HCT116 (cell line): ENCODE measurements around the gene CYP26B1. TPM values are rescaled to one million over a fixed set of nuclear protein-coding genes. Genes with fewer than 3 reads are reported as not detected.

ENCODE experiments used
- ATAC-seq: fragments of 200-7000 bp; cut with Tn5 transposase; 2 replicates; pipeline ENCODE4 v1.9.1; 2020; ENCODE audit warnings: mild to moderate bottlenecking, moderate library complexity
- BruUV-seq: library from RNA; stranded (reverse); fragments of 400-500 nt; replicated peaks from 2 replicates; lab custom pipeline; 2021; lab: Mats Ljungman, UMichigan
- CTCF ChIA-PET: fragments of 300-600 bp; sonication (Branson Sonifier 250); formaldehyde crosslinking; loops from one replicate; lab custom pipeline; 2021; ENCODE audit warnings: antibody characterized with exemption; lab: Charles Lee
- POLR2A ChIA-PET: fragments of 300-600, 350-600 bp; sonication (Branson Sonifier 250); formaldehyde crosslinking; loops from one replicate; lab custom pipeline; 2021; ENCODE audit warnings: antibody characterized with exemption; lab: Charles Lee
- RAD21 ChIA-PET, 2 experiments: fragments of 300-600 bp; sonication (Branson Sonifier 250); formaldehyde crosslinking; loops; one replicate each; lab custom pipeline; 2023; ENCODE audit warnings: low total read pairs in 2 of 2; ENCODE audit not compliant: uncharacterized antibody in 2 of 2, unreplicated experiment in 2 of 2, low non-redundant PET in 1 of 2; lab: Charles Lee
- DNase-seq: peaks from one replicate; pipeline ENCODE4 v3.0.0-alpha.2; 2010; ENCODE audit warnings: low read depth, low spot score
- H2AFZ ChIP-seq: fragments of 200-600 bp; shearing (Covaris generic), sonication (generic); 2 replicates; pipeline ENCODE4 v1.6.1; 2017; ENCODE audit warnings: low read depth, mixed run types, mixed read lengths, antibody characterized with exemption, low read length; ENCODE audit not compliant: poor library complexity, severe bottlenecking
- H3K27ac ChIP-seq: 2 replicates; pipeline ENCODE4 v1.5.1; 2012; ENCODE audit warnings: low read depth, low read length
- H3K27me3 ChIP-seq: fragments of 200-600 bp; sonication (generic); 2 replicates; pipeline ENCODE4 v1.6.1; 2016; ENCODE audit warnings: mixed run types, low read length, mixed read lengths; ENCODE audit not compliant: insufficient read depth
- H3K36me3 ChIP-seq, 2 experiments: fragments of 200-500 bp in 1 of 2; fragments of 200-600 bp in 1 of 2; sonication (Bioruptor generic) in 1 of 2; sonication (generic) in 1 of 2; 2 replicates each; pipeline versions ENCODE4 v1.5.1 to v1.6.1; 2014 to 2016; ENCODE audit warnings: low read length in 2 of 2, inconsistent platforms in 1 of 2, mixed read lengths in 1 of 2, mixed run types in 1 of 2; ENCODE audit not compliant: insufficient read depth in 2 of 2, control insufficient read depth in 1 of 2
- H3K4me1 ChIP-seq, 2 experiments: fragments of 200-600 bp in 1 of 2; sonication (generic) in 1 of 2; 2 replicates each; pipeline versions ENCODE4 v1.5.1 to v1.6.1; 2012 to 2017; ENCODE audit warnings: low read length in 2 of 2, inconsistent platforms in 1 of 2, mild to moderate bottlenecking in 1 of 2, mixed read lengths in 1 of 2, mixed run types in 1 of 2, moderate library complexity in 1 of 2; ENCODE audit not compliant: insufficient read depth in 2 of 2, control insufficient read depth in 1 of 2
- H3K4me2 ChIP-seq: fragments of 200-600 bp; sonication (generic); 2 replicates; pipeline ENCODE4 v1.6.1; 2017; ENCODE audit warnings: mixed run types, low read length, mixed read lengths
- H3K4me3 ChIP-seq, 2 experiments: fragments of 200-600 bp in 1 of 2; sonication (generic) in 1 of 2; replicated peaks in 1 of 2; 2 replicates each; pipeline ENCODE4 v1.5.1; 2011 to 2016; ENCODE audit warnings: low read length in 2 of 2, control low read depth in 1 of 2, low read depth in 1 of 2, mild to moderate bottlenecking in 1 of 2, mixed read lengths in 1 of 2, mixed run types in 1 of 2
- H3K79me2 ChIP-seq: fragments of 200-600 bp; sonication (generic); 2 replicates; pipeline ENCODE4 v1.6.1; 2017; ENCODE audit warnings: mild to moderate bottlenecking, mixed run types, low read length, moderate library complexity, mixed read lengths; ENCODE audit not compliant: insufficient read depth
- H3K9ac ChIP-seq: fragments of 200-600 bp; sonication (generic); 2 replicates; pipeline ENCODE4 v1.6.1; 2016; ENCODE audit warnings: low read length, mixed read lengths
- H3K9me2 ChIP-seq: fragments of 200-600 bp; sonication (generic), shearing (Covaris generic); 2 replicates; pipeline ENCODE4 v1.6.1; 2017; ENCODE audit warnings: mixed run types, mild to moderate bottlenecking, moderate library complexity; ENCODE audit not compliant: insufficient read depth
- H3K9me3 ChIP-seq, 2 experiments: fragments of 200-500 bp in 1 of 2; fragments of 200-600 bp in 1 of 2; sonication (Bioruptor generic) in 1 of 2; sonication (generic) in 1 of 2; 2 replicates each; pipeline ENCODE4 v1.6.1; 2014 to 2017; ENCODE audit warnings: low read length in 2 of 2, mixed read lengths in 2 of 2, inconsistent platforms in 1 of 2, low read depth in 1 of 2, mild to moderate bottlenecking in 1 of 2, mixed run types in 1 of 2, moderate library complexity in 1 of 2; ENCODE audit not compliant: control insufficient read depth in 1 of 2, insufficient read depth in 1 of 2
- H4K20me1 ChIP-seq: fragments of 200-600 bp; sonication (generic), shearing (Covaris generic); 2 replicates; pipeline ENCODE4 v1.6.1; 2017; ENCODE audit warnings: mixed run types, mild to moderate bottlenecking, moderate library complexity; ENCODE audit not compliant: insufficient read depth
- CTCF ChIP-seq, 3 experiments: fragments of 200-600 bp in 1 of 3; sonication (generic) in 1 of 3; IDR thresholded peaks in 2 of 3; conservative IDR thresholded peaks in 1 of 3; 2 replicates each; pipeline ENCODE4 v1.5.1; 2012 to 2017; ENCODE audit warnings: low read depth in 2 of 3, low read length in 2 of 3, antibody characterized with exemption in 1 of 3, borderline replicate concordance in 1 of 3, control low read depth in 1 of 3, mild to moderate bottlenecking in 1 of 3, mixed read lengths in 1 of 3, mixed run types in 1 of 3, moderate library complexity in 1 of 3; ENCODE audit not compliant: insufficient read depth in 1 of 3
- JUND ChIP-seq: IDR thresholded peaks from 2 replicates; pipeline ENCODE4 v1.6.1; 2012
- MAX ChIP-seq: IDR thresholded peaks from 2 replicates; pipeline ENCODE4 v1.6.1; 2012
- RAD21 ChIP-seq: IDR thresholded peaks from 2 replicates; pipeline ENCODE4 v1.6.1; 2012; ENCODE audit warnings: low read depth, mild to moderate bottlenecking
- REST ChIP-seq: IDR thresholded peaks from 2 replicates; pipeline ENCODE4 v1.6.1; 2012; ENCODE audit warnings: low read depth
- SIN3A ChIP-seq: IDR thresholded peaks from 2 replicates; pipeline ENCODE4 v1.6.1; 2012; ENCODE audit warnings: low read depth
- SP1 ChIP-seq: IDR thresholded peaks from 2 replicates; pipeline ENCODE4 v1.6.1; 2012; ENCODE audit warnings: low read depth
- TCF7L2 ChIP-seq: IDR thresholded peaks from 2 replicates; pipeline ENCODE4 v1.7.0; 2011; ENCODE audit warnings: borderline replicate concordance, inconsistent platforms; ENCODE audit not compliant: insufficient read depth, insufficient read length; ENCODE audit errors: extremely low read depth
- intact Hi-C: fragments of 100-400 bp; cut with micrococcal nuclease; formaldehyde crosslinking; loops from 2 replicates; pipeline ENCODE4 v1.10.0; 2022
- total RNA-seq: library from RNA; stranded (reverse); gene quantifications from one replicate; pipeline ENCODE4 v1.2.1, GENCODE V29; 2021; ENCODE audit not compliant: unreplicated experiment

CYP26B1 gene
- total RNA-seq, 1 experiment from 2014 or later, result 21.1 TPM

- RAD21 ChIA-PET, result no interaction called here
Measured at GRCh38 chr2:72136331-72136730, 11.3 kb downstream of the CYP26B1 start.

More at GRCh38 chr2:72136331-72136730, 11.3 kb downstream of the CYP26B1 start:
- POLR2A ChIA-PET, result no interaction called here
- no peak overlapping the region for H2AFZ ChIP-seq
- no peak for ATAC-seq
- no peaks in the 10 kb centered on the region for H3K79me2 ChIP-seq
- TF ChIP-seq CTCF (IDR thresholded peaks at IDR 0.05 in 2 of 3, conservative IDR thresholded peaks at IDR 0.05 in 1 of 3; ENCODE audit: borderline replicate concordance in 1 of 3, insufficient read depth in 1 of 3, low read depth in 2 of 3, low read length in 2 of 3) (no peak), MAX (no peak), RAD21 (no peak), TCF7L2 (no peak), SP1 (no peak), SIN3A (no peak), JUND (no peak), REST (no peak)
- H3K27me3 ChIP-seq, result no peaks in the 10 kb centered on the region
- H3K9ac ChIP-seq, result no peak overlapping the region
- H3K9me2 ChIP-seq, result no peaks in the 10 kb centered on the region
- CTCF ChIA-PET, result no interaction called here
- H3K4me2 ChIP-seq, result no peak overlapping the region
- H3K9me3 ChIP-seq, result no peaks in the 10 kb centered on the region
- H3K36me3 ChIP-seq, result no peaks in the 10 kb centered on the region; a peak in 1 of 4 replicates
- intact Hi-C loops, result no loop called here
- H3K4me3 ChIP-seq, result no peak overlapping the region
- H4K20me1 ChIP-seq, result no peaks in the 10 kb centered on the region
- no peak for DNase-seq
- peaks cover 6 to 13% of the 10 kb centered on the region in 2 experiments; a peak in 2 of 4 replicates for H3K4me1 ChIP-seq
- no TSS peak for BruUV-seq
- no peak overlapping the region for H3K27ac ChIP-seq
